HG03066 (cell line): ENCODE data around the gene CA7.
A peak's percentile ranks its signal among the peaks of the same experiment; 100 is the strongest.

Experiments used
- ATAC-seq: cut with Tn5 transposase; IDR thresholded peaks from one replicate; pipeline ENCODE4 v1.9.1; 2021; ENCODE audit warnings: low read depth; ENCODE audit not compliant: unreplicated experiment

CA7 gene

DNA sequence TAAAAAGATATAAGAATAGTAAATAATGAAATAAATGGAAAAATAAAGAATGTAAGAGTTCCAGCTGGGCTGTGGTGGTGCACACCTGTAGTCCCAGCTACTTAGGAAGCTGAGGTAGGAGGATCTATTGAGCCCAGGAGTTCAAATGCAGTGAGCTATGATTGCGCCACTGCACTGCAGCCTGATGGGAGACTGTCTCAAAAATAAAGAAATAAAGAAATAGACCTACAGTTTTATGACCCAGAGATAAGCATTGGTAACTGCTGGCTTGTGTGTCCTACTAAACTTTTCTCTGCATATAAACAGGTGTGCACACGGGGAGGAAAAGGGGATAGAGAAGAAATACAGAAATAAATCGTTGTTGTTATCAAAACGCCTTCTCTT is 28.3 kb downstream of the CA7 start:
- ATAC-seq = no peak

DNA sequence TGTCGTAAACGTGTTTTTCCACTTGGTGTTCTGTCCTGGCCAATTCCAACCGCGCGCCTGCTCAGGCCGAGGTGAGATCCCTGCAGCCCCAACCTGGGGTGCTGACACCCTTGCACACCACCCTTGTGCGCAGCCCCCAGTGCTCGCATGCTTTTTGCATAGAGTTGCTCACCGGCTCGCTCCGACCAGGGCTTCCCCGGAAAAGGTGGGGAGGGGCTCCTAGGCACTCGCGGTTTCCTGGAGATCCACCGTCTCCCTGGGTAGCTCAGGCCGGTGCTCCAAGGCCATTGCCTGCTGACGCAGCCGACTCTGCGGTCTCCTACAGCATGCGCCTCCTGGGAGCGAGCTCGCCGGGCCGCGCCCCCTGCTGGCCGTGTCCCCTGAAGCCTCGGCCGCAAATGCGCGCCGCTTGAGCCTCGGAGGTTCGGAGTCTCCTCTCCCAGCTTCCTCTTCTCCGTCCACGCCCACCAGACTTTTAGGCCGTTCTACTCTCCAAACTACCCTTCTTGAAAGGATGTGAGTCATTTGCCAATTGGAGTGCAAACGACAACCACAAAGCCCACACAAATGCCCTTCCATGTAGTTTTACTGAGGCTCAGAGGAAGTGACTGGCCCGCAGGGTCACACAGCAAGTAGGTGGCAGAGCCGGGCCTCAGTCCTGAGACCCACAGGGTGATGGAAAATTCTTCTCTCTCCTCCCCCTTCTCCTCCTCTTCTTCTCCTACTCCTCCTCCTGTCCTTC is 28.9 kb downstream of the CA7 start:
- peak; percentile 84 for ATAC-seq

DNA sequence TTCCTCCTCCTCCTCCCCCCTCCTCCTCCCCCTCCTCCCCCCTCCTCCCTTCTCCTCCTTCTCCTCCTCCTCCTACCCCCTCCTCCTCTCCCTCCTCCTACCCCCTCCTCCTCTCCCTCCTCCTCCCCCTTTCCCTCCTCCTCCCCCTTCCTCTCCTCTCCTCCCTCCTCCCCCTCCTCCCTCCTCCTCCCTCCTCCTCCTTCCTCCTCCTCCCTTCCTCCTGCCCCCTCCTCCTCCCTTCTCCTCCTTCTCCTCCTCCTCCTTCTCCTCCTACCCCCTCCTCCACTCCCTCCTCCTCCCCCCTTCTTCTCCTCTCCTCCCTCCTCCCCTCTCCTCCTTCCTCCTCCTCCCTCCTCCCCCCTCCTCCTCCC is 29.5 kb downstream of the CA7 start:
- ATAC-seq = no peak

DNA sequence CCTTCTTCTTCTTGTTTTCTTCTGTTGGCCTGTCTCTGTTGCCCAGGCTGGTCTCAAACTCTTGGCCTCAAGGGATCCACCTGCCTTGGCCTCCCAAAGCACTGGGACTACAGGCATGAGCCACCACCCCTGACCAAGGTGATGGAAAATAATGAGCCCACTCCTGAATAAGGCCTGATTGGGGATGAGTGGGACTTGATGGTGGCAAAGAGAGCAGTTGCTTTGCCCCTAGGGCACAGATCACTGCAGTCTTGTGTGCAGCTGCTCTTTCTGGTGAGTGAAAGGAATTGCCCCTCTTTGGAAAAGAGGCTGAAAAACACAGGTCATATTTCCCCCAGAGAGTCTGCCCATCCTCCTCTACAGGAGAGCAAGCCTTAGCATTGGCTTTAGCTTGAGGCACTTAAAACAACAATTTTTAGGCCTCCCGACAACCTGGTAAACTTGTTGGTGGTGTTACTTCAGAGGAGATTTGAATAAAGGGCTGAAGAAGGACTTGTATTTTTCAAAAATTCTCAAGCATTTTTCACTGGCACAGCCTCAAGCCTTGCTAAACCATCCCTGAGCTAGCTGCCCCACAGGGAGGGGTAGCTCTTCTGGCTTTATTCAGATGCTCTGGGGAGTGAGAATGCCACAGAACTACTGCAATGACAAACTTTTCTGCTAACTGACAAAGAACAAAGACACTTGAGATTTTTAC is 30.0 kb downstream of the CA7 start:
- ATAC-seq = no peak

DNA sequence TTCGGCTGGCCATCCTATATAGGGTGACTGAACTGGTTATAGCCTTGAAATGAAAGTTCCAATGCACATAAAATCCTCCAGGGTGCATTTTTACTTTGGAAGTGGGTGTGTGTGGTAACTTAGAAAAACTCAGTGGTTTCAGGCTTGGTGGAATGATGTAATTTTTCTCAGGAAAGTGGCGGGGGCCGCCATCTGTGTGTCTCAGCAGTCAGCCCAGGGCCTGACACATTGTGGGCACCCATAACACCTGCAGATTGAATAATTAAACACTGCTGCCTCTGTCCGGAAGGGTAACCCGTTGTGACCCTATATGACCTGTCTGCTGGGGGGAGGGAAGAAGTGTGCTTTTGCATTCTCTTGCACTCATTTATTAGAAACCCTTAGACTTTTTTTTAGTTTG is 33.9 kb downstream of the CA7 start:
- ATAC-seq = no peak

DNA sequence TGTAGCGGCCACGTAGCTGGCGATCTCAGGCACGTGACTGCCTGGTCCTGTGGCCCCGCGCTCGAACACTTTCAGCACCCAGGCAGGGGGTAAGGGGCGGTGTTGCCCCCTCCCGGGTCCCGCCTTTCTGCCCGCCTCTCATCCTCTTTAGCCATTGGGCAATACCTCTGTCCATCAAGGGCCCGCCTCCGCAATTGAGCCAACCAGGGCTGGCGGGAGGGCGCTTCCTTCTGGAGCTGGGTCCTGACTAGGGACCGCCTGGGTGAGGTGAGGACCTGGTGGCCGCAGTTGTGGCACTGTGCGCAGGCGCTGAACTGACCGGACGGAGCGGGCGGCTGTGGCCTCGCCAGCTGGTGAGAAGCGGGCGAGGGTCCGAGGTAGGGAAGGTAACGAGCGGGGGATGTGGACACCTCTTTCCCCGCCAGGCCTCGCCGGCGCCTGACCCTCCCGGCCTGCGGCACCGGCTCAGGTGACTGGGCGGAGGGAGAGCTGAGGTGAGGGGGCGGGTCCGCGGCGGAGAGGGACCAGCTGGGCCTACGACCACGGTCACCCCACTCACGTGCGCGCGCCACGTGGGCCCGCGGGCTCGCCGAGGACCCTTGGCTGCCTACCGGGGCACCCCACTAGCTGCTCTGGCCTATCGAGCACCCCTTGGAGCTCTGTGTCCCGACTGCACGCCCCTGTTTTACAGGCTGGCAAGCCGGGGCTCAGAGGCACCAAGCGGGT is 36.2 kb downstream of the CA7 start, which contains the start of gene PDP2:
TSS of gene PDP2 (plus strand) at position 228 of the 726 bp plus-strand sequence. CDS start 3,770 bp downstream, outside the sequence.
- peak; percentile 94 for ATAC-seq

DNA sequence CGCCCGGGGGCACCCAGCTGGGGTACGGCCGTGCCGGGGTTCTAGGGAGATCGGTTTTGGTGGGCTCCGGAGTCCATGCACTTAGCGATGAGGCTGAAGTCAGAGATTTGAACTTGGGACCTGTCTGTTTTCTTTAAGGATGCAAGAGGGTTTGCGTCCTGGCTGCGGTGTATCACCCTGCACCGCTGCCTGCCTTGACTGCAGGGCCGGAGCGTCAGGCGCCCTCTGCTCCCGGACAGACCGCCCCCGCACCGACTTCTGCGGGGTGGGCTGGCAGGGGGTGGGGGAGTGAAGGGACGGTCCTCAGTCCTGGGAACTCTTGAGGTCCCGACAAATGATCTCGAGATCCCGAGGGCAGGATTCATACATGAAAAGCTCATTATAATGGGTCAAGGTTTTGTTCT is 36.8 kb downstream of the CA7 start:
- no peak for ATAC-seq

DNA sequence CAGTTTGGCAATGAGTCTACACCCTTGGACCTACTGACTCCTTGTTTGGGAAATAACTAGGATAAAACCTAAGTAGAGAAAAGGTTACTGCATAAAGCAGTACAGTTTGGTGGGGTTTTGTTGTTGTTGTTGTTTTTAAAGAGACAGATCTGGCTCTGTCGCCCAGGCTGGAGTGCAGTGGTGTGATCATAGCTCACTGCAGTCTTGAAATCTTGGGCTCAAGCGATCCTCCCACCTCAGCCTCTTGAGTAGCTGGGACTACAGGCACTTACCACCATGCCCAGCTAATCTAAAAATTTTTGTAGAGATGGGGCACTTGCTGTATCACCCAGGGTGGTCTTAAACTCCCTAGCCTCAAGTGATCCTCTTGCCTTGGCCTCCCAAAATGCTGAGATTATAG is 37.3 kb downstream of the CA7 start:
- no peak for ATAC-seq

DNA sequence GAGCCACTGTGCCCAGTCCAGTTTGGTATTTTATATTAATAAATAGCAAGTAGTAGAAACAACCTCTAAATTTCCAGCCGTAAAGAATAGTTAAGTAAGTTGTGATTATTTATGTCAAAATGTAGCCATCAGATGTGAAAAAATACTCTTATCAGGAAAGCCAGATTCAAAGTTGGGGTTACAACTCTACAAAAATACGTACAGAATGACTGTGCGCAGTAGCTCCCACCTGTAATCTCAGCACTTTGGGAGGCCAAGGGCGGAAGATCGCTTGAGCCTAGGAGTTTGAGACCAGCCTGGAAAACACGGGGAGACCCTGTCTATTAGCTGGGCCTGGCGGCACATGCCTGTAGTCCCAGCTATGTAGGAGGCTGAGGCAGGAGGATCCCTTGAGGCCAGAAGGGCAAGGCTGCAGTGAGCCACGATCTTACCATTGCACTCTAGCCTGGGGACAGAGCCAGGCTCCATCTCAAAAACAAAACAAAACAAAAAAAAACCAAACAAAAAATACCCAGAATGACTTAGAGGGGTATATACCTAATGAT is 37.8 kb downstream of the CA7 start:
- ATAC-seq = no peak

DNA sequence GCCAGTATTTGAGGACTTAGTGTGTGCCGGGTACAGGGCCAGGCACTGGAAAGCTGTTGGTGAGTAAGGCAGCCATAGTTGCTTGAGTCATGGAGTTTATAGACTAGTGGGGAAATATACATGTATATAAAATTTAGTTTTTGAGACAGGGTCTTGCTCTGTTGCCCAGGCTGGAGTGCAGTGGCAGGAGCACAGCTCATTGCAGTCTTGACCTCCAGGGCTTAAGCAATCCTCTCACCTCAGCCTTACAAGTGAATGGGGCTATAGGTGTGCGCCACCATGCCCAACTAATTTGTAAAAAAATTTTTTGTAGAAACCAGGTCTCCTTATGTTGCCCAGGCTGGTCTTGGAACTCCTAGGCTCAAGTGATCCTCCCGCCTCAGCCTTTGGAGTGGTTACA is 38.5 kb downstream of the CA7 start:
- ATAC-seq = no peak

DNA sequence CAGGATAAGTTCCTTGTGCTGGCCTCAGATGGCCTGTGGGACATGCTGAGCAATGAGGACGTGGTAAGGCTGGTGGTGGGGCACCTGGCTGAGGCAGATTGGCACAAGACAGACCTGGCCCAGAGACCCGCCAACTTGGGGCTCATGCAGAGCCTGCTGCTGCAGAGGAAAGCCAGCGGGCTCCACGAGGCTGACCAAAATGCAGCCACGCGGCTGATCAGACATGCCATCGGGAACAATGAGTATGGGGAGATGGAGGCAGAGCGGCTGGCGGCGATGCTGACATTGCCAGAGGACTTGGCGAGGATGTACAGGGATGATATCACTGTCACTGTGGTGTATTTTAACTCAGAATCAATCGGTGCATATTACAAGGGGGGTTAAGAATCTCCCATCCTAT is 41.3 kb downstream of the CA7 start:
- ATAC-seq = no peak

DNA sequence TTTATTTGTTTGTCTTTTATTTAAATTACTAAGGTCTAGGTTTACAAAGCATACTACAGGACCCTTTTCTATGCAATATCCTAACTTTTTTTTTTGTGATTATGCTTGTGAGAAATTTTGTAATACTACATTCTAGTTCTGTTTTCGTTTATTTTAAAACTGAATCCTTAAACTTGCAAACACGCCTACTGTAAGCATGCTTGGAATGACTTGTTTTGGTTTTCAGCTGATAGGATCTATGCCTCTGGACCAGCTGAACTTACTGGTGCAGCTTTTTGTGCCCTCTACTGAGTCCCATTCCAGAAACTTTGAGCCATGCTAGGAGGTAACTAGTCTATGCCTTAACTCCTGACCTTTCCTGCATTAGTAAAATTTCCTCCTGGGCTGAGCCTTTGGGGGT is 42.1 kb downstream of the CA7 start:
- no peak for ATAC-seq

DNA sequence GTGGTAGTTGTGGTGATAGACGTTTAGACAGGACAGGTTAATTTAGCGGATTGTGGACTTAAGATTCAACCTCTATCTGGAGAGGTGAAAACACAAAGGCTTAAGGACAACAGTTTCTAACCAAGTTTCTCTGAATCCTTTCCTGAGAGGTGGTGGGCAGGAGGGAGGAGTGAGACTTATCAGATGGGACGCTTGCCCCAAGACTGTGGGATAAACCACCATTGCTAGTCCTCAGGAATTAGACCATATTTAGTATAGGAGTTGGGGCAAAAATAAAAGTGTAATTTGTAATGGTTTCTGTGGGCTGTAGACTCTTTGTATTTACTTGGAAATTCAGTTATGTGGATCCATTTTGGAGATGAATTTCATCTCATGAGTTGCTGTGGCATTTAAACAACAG is 42.7 kb downstream of the CA7 start:
- no peak for ATAC-seq

DNA sequence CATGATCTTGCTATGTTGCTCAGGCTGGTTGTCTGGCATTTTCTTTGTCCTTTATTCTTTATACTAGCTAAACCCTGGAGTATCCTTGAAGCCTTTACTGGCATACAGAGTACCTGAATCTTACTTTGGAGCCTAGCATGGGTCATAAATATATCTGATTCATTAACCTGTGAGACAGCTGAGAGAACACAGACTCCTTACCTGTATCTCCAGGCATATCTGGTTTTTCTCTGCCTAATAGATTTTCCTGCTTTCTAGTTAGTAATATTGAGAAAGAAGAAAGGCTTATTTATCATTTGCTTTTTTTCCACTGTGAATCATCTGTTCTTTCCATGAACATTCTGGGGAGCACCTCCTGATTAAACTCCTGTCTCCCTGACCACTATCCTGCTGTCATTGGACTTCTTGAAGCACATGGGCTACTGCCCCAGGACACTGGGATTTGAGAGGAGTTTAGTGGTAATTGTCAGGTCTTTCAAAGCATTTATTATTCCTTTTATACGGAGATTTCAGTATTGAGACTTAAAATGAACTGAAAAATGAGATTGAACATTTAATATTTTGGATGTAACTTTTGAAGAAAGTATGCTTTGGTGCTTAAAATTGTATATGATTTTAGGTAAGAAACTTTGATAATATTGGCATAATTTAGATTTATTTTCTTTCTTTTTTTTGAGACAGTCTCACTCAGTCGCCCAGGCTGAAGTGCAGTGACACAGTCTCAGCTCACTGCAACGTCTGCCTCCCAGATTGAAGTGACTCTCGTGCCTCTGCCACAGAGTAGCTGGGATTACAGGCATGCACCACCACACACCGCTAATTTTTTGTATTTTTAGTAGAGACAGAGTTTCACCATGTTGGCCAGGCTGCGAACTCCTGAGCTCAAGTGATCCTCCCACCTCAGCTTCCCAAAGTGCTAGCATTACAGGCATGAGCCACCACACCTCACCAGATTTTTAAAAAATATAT is 44.7 kb downstream of the CA7 start:
- ATAC-seq = no peak

DNA sequence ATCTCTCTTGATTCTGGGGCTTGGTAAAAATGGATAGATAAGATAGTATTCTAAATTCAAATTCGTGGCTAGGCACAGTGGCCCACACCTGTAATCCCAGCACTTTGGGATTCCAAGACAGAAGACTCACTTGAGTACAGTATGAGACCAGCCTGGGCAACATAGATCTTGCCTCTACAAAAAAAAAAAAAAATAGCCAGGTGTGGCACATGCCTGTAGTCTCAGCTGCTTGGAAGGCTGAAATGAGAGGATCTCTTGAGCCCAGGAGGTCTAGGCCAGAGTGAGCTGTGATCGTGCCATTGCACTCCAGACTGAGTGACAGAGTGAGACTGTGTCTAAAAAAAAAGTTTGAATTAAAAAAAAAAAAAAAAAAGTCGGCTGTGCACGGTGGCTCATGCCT is 45.4 kb downstream of the CA7 start:
- no peak for ATAC-seq

DNA sequence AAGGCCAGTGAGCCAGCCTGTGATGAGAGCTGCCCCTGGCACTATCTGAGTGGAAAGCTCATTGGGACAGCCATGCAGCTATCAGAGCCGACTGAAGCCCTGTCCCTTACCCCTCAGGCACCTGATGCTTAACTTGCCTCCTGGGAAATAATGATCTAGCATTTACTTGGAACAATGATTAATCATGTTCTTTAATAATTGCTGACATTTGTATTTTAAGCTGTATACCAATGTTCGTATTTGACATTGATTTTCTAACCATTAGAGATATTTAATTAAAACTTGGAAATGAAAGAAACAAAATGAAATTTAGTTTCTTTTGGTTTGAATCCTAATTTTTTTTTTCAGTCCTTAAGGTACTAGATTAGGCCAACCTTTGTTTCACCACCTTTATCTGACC is 46.6 kb downstream of the CA7 start:
- no peak for ATAC-seq

DNA sequence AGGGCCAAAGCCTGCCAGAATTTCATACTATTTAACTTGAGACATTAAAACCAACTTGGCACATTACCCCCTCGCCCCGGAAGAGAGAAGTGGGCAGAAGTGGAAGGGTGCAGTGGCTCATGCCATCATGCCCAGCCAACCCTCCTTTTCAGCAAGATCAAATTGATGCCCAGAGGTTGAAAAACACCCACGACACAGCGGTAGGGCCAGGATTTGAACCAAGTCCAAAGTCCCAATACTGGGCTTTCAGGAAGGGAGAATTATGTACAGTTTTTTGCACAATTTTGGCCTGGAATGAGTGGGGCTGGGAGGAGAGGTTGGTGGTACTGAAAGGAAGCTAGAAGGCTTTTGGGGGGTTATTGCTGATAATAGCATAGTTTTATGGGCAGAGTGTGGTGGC is 47.1 kb downstream of the CA7 start:
- no peak for ATAC-seq

DNA sequence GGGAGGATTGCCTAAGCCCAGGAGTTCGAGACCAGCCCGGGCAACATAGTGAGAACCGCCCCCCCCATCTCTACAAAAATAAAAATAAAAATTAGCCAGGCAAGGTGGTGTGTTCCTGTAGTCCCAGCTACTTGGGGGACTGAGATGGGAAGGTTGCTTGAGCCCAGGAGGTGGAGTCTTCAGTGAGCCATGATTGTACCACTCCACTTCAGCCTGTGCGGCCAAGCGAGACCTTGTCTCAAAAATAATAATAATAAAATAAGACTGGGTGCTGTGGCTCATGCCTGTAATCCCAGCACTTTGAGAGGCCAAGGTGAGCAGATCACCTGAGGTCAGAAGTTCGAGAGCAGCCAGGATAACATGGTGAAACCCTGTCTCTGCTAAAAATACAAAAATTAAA is 47.6 kb downstream of the CA7 start:
- no peak for ATAC-seq

DNA sequence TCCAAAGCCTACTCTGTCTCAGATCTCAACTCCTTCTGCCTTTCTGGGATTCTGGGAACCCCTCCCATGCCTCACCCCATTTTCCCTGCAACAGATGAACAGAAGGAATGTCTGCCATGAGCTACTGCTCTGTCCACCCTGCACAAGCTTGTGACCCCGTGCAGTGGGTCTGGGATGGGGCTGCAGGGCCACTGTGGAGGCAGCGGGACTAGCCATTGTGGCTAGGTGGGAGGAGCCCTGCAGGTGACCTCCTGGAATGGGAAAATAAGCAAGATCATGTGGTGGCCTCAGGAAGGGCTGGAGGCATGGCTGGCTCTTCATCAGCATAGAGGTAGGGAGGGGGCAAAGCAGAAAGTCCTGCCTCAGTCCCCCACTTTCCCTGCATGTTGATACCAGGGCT is 49.8 kb downstream of the CA7 start:
- no peak for ATAC-seq

DNA sequence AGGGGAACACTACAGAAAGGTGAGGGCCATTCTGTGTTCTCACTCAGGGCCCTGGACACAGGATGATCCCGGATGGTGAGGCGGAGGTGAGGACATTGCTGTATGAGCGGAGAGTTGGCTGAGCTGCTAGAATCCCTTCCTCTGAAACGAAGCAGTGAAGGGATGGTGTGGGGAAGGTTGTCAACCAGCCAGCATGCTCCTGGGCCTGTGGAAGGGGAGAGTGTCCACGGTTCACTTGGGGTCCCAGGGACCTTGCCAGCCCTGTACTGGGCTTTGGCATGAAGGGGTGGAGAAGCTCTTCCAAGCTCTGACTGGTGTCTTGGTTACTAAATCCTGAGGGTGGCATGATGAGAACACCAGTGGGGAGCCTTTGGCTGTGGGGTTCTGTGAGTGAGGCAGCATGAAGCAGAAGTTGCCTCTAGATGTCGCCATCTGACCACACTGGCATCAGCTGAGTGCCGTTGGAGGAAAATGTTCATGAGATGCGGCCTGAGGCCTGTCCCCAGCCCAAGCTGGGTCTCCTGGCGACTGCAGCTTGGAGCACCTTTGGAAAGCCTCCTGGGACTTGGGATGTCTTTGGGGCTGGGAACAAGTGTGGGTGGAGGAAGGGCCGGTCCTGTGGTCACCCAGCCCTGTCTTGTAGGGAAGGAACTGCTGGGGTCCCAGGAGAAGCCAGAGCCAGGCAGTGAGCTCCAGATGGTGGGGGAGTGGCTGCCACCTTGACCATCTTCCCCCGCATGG is 50.9 kb downstream of the CA7 start:
- ATAC-seq = no peak
